IMR-90 (cell line): Measurements from ENCODE around the gene TAS2R42. TPM values are rescaled to one million over a fixed set of nuclear protein-coding genes. Genes with fewer than 3 reads are reported as not detected.
A peak's percentile ranks its signal among the peaks of the same experiment; 100 is the strongest.

Source experiments
- ATAC-seq: fragments of 200-7000 bp; cut with Tn5 transposase; 2 replicates; pipeline ENCODE4 v1.9.1; 2020; ENCODE audit warnings: low read depth, mild to moderate bottlenecking, moderate library complexity
- BruUV-seq: library from RNA; stranded (reverse); fragments of 400-500 nt; replicated peaks from 2 replicates; lab custom pipeline; 2021; lab: Mats Ljungman, UMichigan
- CTCF ChIA-PET: fragments of 300-600 bp; formaldehyde crosslinking; extraction: SDS; loops from one replicate; lab custom pipeline; 2021; ENCODE audit warnings: antibody characterized with exemption; lab: Yijun Ruan, JAX
- POLR2A ChIA-PET: fragments of 300-600 bp; sonication (Branson Sonifier 250); formaldehyde crosslinking; loops from one replicate; lab custom pipeline; 2022; ENCODE audit warnings: antibody characterized with exemption; ENCODE audit not compliant: unreplicated experiment; lab: Charles Lee
- DNase-seq: peaks from one replicate; pipeline ENCODE4 v3.0.0; 2013
- H2AFZ ChIP-seq: replicated peaks from 2 replicates; pipeline ENCODE3; 2013; ENCODE audit warnings: low read length, mild to moderate bottlenecking; ENCODE audit not compliant: poor library complexity
- H2AK5ac ChIP-seq: 2 replicates; pipeline ENCODE4 v1.6.1; 2013; ENCODE audit warnings: low read depth, low read length, inconsistent platforms
- H2AK9ac ChIP-seq: replicated peaks from 2 replicates; pipeline ENCODE3; 2013; ENCODE audit warnings: mild to moderate bottlenecking, low read depth, low read length, moderate library complexity; ENCODE audit not compliant: poor library complexity
- H2BK120ac ChIP-seq: 2 replicates; pipeline ENCODE4 v1.6.1; 2013; ENCODE audit warnings: low read depth, low read length, inconsistent platforms
- H2BK15ac ChIP-seq: 3 replicates; pipeline ENCODE4 v1.6.1; 2013; ENCODE audit warnings: low read depth, low read length, inconsistent platforms
- H2BK20ac ChIP-seq: 2 replicates; pipeline ENCODE4 v1.6.1; 2013; ENCODE audit warnings: low read depth, mild to moderate bottlenecking, inconsistent platforms, low read length, moderate library complexity
- H2BK5ac ChIP-seq: 2 replicates; pipeline ENCODE4 v1.6.1; 2013; ENCODE audit warnings: mild to moderate bottlenecking, low read depth, low read length, inconsistent platforms; ENCODE audit not compliant: poor library complexity, severe bottlenecking
- H3K14ac ChIP-seq: replicated peaks from 2 replicates; pipeline ENCODE4 v1.6.1; 2013; ENCODE audit warnings: low read depth, low read length, inconsistent platforms
- H3K18ac ChIP-seq: 2 replicates; pipeline ENCODE4 v1.6.1; 2013; ENCODE audit warnings: low read depth, low read length, control low read depth
- H3K23ac ChIP-seq: 2 replicates; pipeline ENCODE4 v1.6.1; 2013; ENCODE audit warnings: low read depth, low read length, inconsistent platforms
- H3K27ac ChIP-seq: 2 replicates; pipeline ENCODE4 v1.5.1; 2013; ENCODE audit warnings: mild to moderate bottlenecking, control low read depth, low read length; ENCODE audit not compliant: insufficient read depth
- H3K27me3 ChIP-seq: 2 replicates; pipeline ENCODE4 v1.6.1; 2013; ENCODE audit warnings: low read length; ENCODE audit not compliant: control insufficient read depth, insufficient read depth
- H3K36me3 ChIP-seq: 2 replicates; pipeline ENCODE4 v1.6.1; 2013; ENCODE audit warnings: low read length, mixed read lengths; ENCODE audit not compliant: control insufficient read depth, insufficient read depth
- H3K4ac ChIP-seq: 2 replicates; pipeline ENCODE4 v1.6.1; 2013; ENCODE audit warnings: low read depth, low read length, inconsistent platforms
- H3K4me1 ChIP-seq: 2 replicates; pipeline ENCODE4 v1.6.1; 2013; ENCODE audit warnings: low read length, mixed read lengths; ENCODE audit not compliant: control insufficient read depth, insufficient read depth
- H3K4me2 ChIP-seq: 2 replicates; pipeline ENCODE4 v1.6.1; 2013; ENCODE audit warnings: low read depth, mild to moderate bottlenecking, control low read depth, low read length, moderate library complexity
- H3K4me3 ChIP-seq: 2 replicates; pipeline ENCODE4 v1.5.1; 2013; ENCODE audit warnings: low read depth, mild to moderate bottlenecking, control low read depth, low read length, moderate library complexity; ENCODE audit not compliant: insufficient read depth
- H3K56ac ChIP-seq: 2 replicates; pipeline ENCODE4 v1.6.1; 2013; ENCODE audit warnings: low read length, inconsistent platforms; ENCODE audit not compliant: insufficient read depth; ENCODE audit errors: extremely low read depth
- H3K79me1 ChIP-seq, 2 experiments: 2 replicates each; pipeline ENCODE4 v1.6.1; 2013; ENCODE audit warnings: low read length in 2 of 2, inconsistent platforms in 1 of 2, low read depth in 1 of 2
- H3K9ac ChIP-seq: 2 replicates; pipeline ENCODE4 v1.6.1; 2013; ENCODE audit warnings: low read depth, low read length, control low read depth
- H3K9me1 ChIP-seq: 2 replicates; pipeline ENCODE4 v1.6.1; 2013; ENCODE audit warnings: low read length, inconsistent platforms; ENCODE audit not compliant: insufficient read depth
- H3K9me3 ChIP-seq: 2 replicates; pipeline ENCODE4 v1.6.1; 2013; ENCODE audit warnings: low read length; ENCODE audit not compliant: control insufficient read depth, insufficient read depth
- H4K20me1 ChIP-seq: 2 replicates; pipeline ENCODE4 v1.6.1; 2013; ENCODE audit warnings: low read length, inconsistent platforms; ENCODE audit not compliant: insufficient read depth
- H4K5ac ChIP-seq: 2 replicates; pipeline ENCODE4 v1.6.1; 2013; ENCODE audit warnings: mild to moderate bottlenecking, low read depth, low read length, control low read depth
- H4K8ac ChIP-seq, 2 experiments: 2 replicates each; pipeline ENCODE4 v1.6.1; 2013; ENCODE audit warnings: low read depth in 2 of 2, low read length in 2 of 2, control low read depth in 1 of 2, inconsistent platforms in 1 of 2
- H4K91ac ChIP-seq: 2 replicates; pipeline ENCODE4 v1.6.1; 2013; ENCODE audit warnings: low read depth, low read length, inconsistent platforms; ENCODE audit not compliant: insufficient read depth
- CEBPB ChIP-seq: IDR thresholded peaks from 2 replicates; pipeline ENCODE4 v1.6.1; 2012; ENCODE audit warnings: low read depth, low read length, improper control_type of control experiment
- CHD1 ChIP-seq: IDR thresholded peaks from 2 replicates; pipeline ENCODE4 v1.6.1; 2012; ENCODE audit warnings: low read depth, low read length, improper control_type of control experiment
- FOS ChIP-seq: fragments of 150-350 bp; IDR thresholded peaks from 2 replicates; pipeline ENCODE4 v1.6.1; 2016; ENCODE audit warnings: low read depth, low read length
- MAFK ChIP-seq: IDR thresholded peaks from 2 replicates; pipeline ENCODE4 v1.6.1; 2012; ENCODE audit warnings: low read depth, low read length, improper control_type of control experiment
- MXI1 ChIP-seq: IDR thresholded peaks from 2 replicates; pipeline ENCODE4 v1.6.1; 2012; ENCODE audit warnings: low read depth, mild to moderate bottlenecking, low read length, moderate library complexity, borderline replicate concordance
- NFE2L2 ChIP-seq: fragments of 150-350 bp; IDR thresholded peaks from 2 replicates; pipeline ENCODE4 v1.6.1; 2016; ENCODE audit warnings: low read depth, mild to moderate bottlenecking, low read length
- RAD21 ChIP-seq: IDR thresholded peaks from 2 replicates; pipeline ENCODE4 v1.6.1; 2012; ENCODE audit warnings: low read length, improper control_type of control experiment
- RCOR1 ChIP-seq: IDR thresholded peaks from 2 replicates; pipeline ENCODE4 v1.6.1; 2012; ENCODE audit warnings: mild to moderate bottlenecking, low read length, improper control_type of control experiment; ENCODE audit not compliant: insufficient replicate concordance
- RFX5 ChIP-seq: IDR thresholded peaks from 2 replicates; pipeline ENCODE4 v1.8.0; 2012; ENCODE audit warnings: low read depth, mild to moderate bottlenecking, low read length, moderate library complexity
- SMC3 ChIP-seq: fragments of 150-350 bp; IDR thresholded peaks from 2 replicates; pipeline ENCODE4 v1.6.1; 2016; ENCODE audit warnings: low read depth, mild to moderate bottlenecking, antibody characterized with exemption, low read length, moderate library complexity
- WGBS, 2 experiments: methylation state at CpG; one replicate each; pipeline versions ENCODE4 v1.1.5 to v1.1.7; 2013; ENCODE audit warnings: missing lambda C conversion rate in 2 of 2; ENCODE audit not compliant: insufficient read length in 1 of 2; ENCODE audit errors: extremely low coverage in 2 of 2; 5-methylcytosine and 5-hydroxymethylcytosine counted together
- dilution Hi-C: fragments of 300-500 bp; cut with HindIII; formaldehyde crosslinking; loops from one replicate; pipeline ENCODE4 v1.14.3; 2018; ENCODE audit warnings: low sequenced_read_pairs; ENCODE audit not compliant: unreplicated experiment
- in situ Hi-C: fragments of 300-500 bp; cut with MboI; formaldehyde crosslinking; loops from 3 replicates; pipeline ENCODE4 v1.14.3; 2019; ENCODE audit warnings: low sequenced_read_pairs, inconsistent platforms, mixed read lengths
- intact Hi-C: fragments of 100-400 bp; cut with micrococcal nuclease; formaldehyde crosslinking; loops from 2 replicates; pipeline ENCODE4 v1.10.0; 2022
- polyA plus RNA-seq, 3 experiments: library from polyadenylated mRNA; depleted of rRNA; stranded (reverse); fragments of >200 nt; gene quantifications; 2 replicates each; pipeline ENCODE4 v1.2.3, GENCODE V29; 2012; ENCODE audit warnings: low replicate concordance in 1 of 3
- total RNA-seq: library from RNA; depleted of rRNA; stranded (reverse); fragments of >200 nt; gene quantifications from 2 replicates; pipeline ENCODE4 v1.2.3, GENCODE V29; 2012
- TF ChIP-seq, protein P1 (sequence below): fragments of 150-350 bp; IDR thresholded peaks from 2 replicates; pipeline ENCODE4 v1.6.1; 2016; ENCODE audit warnings: low read depth, mild to moderate bottlenecking, low read length, moderate library complexity, borderline replicate concordance
- TF ChIP-seq, protein P2 (sequence below): fragments of 150-350 bp; IDR thresholded peaks from 2 replicates; pipeline ENCODE4 v1.6.1; 2017; ENCODE audit warnings: mild to moderate bottlenecking, antibody characterized with exemption, low read length, low read depth
- TF ChIP-seq, protein P3 (sequence below): conservative IDR thresholded peaks from 2 replicates; pipeline ENCODE4 v1.5.1; 2012; ENCODE audit warnings: mild to moderate bottlenecking, low read depth, low read length, improper control_type of control experiment

The TAS2R42 gene
- total and polyA plus RNA-seq, 2 of the 4 experiments (the other 2 are of a cell fraction): not detected

DNA sequence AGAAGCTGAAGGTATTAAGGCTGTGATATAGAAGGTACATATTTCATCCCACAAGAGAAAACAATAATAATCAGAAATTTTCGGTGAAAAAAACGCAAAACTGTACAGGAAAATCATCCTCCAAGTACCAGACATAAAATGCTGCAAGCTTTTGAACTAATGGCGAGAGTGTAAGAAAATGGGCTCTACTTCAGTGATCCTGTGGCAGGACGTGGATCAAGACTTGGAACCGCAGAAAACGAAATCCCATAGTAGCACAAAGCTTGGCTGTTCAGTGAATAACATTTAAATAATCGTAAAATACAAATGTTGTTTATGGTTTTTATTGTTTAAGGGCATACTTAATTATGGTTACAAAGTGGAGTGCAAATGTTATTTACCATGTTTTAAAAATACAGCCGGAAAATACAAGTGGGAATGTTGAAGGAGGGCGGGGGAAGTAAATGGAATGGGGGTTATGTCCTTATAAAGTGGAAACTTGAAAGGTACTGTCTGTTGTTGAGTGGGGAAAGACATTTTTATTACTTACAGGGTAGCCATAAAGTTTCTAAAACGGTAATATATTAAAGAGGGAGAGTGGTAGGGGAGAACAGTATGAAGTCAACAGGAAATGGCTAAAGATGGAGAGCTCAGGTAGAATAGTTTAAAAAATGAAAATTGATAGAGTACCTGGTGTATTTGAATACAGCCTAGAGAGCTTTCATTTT is 14.6 kb downstream of the TAS2R42 start:
- Histone ChIP-seq H2BK120ac (peak overlapping the region; percentile 2; the same call in 1 of the 2 replicates), H3K18ac (peak overlapping the region; percentile 78; the same call in 1 of the 2 replicates), H3K36me3 (peaks cover 2% of the 10 kb centered on the region), H4K20me1 (peaks cover under 1% of the 10 kb centered on the region; the same call in 1 of the 2 replicates), H2BK20ac (no peak overlapping the region), H3K56ac (peak overlapping the region; percentile 92), H2BK15ac (no peak overlapping the region), H2AFZ (no peak overlapping the region), H3K4me2 (peak overlapping the region; percentile 99), H2AK9ac (no peak overlapping the region), H4K8ac (peak overlapping the region; percentile 81 to 83), H3K9me1 (peaks cover 5% of the 10 kb centered on the region; the same call in 1 of the 2 replicates), H3K27me3 (no peaks in the 10 kb centered on the region), H3K79me1 (peaks cover 14 to 60% of the 10 kb centered on the region in 2 experiments), H3K4me3 (peak overlapping the region; percentile 96), H4K91ac (no peak overlapping the region), H3K27ac (peak overlapping the region; percentile 90; the same call in 1 of the 2 replicates), H4K5ac (peak overlapping the region; percentile 74; the same call in 1 of the 2 replicates), H3K9ac (peak overlapping the region; percentile 99), H3K14ac (peak overlapping the region; percentile 82; the same call in 1 of the 2 replicates), H3K4me1 (no peaks in the 10 kb centered on the region), H3K23ac (peak overlapping the region; percentile 57; the same call in 1 of the 2 replicates), H3K9me3 (no peaks in the 10 kb centered on the region), H2BK5ac (peak overlapping the region; percentile 86), H2AK5ac (no peak overlapping the region), H3K4ac (peak overlapping the region; percentile 52; the same call in 1 of the 2 replicates)
- TF ChIP-seq RFX5: no peak
- TF ChIP-seq MAFK: no peak
- no peak for TF ChIP-seq FOS
- TF ChIP-seq, protein P1, sequence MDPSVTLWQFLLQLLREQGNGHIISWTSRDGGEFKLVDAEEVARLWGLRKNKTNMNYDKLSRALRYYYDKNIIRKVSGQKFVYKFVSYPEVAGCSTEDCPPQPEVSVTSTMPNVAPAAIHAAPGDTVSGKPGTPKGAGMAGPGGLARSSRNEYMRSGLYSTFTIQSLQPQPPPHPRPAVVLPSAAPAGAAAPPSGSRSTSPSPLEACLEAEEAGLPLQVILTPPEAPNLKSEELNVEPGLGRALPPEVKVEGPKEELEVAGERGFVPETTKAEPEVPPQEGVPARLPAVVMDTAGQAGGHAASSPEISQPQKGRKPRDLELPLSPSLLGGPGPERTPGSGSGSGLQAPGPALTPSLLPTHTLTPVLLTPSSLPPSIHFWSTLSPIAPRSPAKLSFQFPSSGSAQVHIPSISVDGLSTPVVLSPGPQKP: no peak
- TF ChIP-seq SMC3: no peak
- TF ChIP-seq, protein P2, sequence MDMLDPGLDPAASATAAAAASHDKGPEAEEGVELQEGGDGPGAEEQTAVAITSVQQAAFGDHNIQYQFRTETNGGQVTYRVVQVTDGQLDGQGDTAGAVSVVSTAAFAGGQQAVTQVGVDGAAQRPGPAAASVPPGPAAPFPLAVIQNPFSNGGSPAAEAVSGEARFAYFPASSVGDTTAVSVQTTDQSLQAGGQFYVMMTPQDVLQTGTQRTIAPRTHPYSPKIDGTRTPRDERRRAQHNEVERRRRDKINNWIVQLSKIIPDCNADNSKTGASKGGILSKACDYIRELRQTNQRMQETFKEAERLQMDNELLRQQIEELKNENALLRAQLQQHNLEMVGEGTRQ: no peak
- TF ChIP-seq, protein P3, sequence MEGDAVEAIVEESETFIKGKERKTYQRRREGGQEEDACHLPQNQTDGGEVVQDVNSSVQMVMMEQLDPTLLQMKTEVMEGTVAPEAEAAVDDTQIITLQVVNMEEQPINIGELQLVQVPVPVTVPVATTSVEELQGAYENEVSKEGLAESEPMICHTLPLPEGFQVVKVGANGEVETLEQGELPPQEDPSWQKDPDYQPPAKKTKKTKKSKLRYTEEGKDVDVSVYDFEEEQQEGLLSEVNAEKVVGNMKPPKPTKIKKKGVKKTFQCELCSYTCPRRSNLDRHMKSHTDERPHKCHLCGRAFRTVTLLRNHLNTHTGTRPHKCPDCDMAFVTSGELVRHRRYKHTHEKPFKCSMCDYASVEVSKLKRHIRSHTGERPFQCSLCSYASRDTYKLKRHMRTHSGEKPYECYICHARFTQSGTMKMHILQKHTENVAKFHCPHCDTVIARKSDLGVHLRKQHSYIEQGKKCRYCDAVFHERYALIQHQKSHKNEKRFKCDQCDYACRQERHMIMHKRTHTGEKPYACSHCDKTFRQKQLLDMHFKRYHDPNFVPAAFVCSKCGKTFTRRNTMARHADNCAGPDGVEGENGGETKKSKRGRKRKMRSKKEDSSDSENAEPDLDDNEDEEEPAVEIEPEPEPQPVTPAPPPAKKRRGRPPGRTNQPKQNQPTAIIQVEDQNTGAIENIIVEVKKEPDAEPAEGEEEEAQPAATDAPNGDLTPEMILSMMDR: no peak
- TF ChIP-seq CHD1: no peak
- TF ChIP-seq RAD21: no peak
- TF ChIP-seq NFE2L2: no peak
- TF ChIP-seq RCOR1: no peak
- no peak for TF ChIP-seq CEBPB
- no peak for TF ChIP-seq MXI1
- ChIA-PET CTCF (interaction anchor here (0.9 to 1.0 kb wide), 2 partner anchors 11 to 422 kb away, joined by 3 read pairs; no protein-coding TSS in a partner anchor), POLR2A (no interaction called here)
- intact Hi-C loops: loop anchor here (10.0 kb wide), 1 partner anchor 337 kb away; no protein-coding TSS in a partner anchor
- in situ Hi-C loops: no loop called here
- peak; percentile 22 for ATAC-seq
- dilution Hi-C loops: no loop called here
- BruUV-seq: no TSS peak
- peak; percentile 19 for DNase-seq
- no CpG with 5 or more reads among the region's 10 CpGs for WGBS, 2 experiments
